Sciatic nerve (tissue), 2 donors: ENCODE results near the gene PCOLCE2. TPM values are rescaled to one million over a fixed set of nuclear protein-coding genes. Genes with fewer than 3 reads are reported as not detected.

Experiments used
- ATAC-seq: fragments of 200-7000 bp; cut with Tn5 transposase; one replicate; pipeline ENCODE4 v1.9.1; 2020; ENCODE audit warnings: mild to moderate bottlenecking, moderate library complexity
- DNase-seq: peaks from one replicate; pipeline ENCODE4 v3.0.0-alpha.2; 2020; ENCODE audit warnings: low spot score
- intact Hi-C: fragments of 100-400 bp; cut with DNase I; formaldehyde crosslinking; loops from one replicate; pipeline ENCODE4 v1.14.2; 2022
- total RNA-seq: library from RNA; stranded (reverse); fragmentation: NEBNext Ultra II Directional; extraction: Animal tissue kit (Norgen Biotek cat#: 25700); gene quantifications from one replicate; pipeline ENCODE4 v1.2.1, GENCODE V29; 2021
- donor health status: DM: no; HTN: no; CAD: no.
- donor health status: DM: no; HTN: no; CAD: no.

PCOLCE2 gene
- total RNA-seq, 1 donor from 2014 or later: 22.6 TPM

DNA sequence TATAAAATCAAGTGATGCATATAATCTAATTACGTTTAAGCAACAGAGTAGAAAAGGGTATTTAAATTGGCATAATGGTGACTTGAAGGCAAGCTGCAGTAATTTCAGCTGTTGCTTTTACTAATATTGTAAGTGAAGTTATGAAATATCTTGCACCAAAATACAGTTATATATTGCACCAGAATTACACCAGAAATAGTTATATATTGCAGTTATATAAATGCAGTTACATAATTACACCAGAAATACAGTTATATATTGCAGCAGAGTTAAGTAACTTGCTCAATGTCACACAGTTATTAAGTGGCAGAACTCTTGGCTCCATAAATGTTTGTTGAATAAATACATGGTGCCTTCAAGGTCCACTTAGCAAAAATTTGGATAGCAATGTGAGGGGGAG lies 51.4 kb downstream of the PCOLCE2 start:
- intact Hi-C loops: no loop called here
- no peak for DNase-seq
- no peak for ATAC-seq

DNA sequence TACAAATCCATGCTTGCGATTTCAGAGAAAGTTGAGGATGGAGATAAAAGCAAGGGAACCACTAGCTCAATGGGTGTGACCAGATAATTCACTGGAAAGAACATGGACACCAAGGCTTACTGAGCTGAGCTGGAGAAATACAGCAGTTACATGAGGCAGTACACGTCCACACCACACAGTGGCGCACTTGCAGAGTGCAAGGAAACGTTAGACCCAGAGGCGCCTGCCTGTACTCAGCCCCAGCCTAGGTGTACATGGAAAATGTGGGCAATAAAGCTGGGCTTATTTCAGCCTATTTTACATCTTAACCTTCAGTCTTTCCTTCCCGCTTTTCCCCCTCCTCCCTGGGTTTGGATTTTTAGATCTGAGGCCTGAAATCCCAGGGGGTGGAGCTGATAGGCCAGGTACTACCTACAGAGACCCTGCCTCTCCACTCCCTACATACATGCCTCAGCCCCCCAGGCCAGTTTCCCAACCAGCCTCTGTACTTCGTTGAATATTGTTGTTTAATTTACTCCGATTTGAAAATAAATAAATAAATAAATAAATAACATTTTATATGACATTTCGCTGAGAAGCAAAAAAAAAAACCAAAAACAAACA lies 60.1 kb downstream of the PCOLCE2 start:
- DNase-seq (peak; percentile 83), ATAC-seq (peak; percentile 90)
- intact Hi-C loops: no loop called here

DNA sequence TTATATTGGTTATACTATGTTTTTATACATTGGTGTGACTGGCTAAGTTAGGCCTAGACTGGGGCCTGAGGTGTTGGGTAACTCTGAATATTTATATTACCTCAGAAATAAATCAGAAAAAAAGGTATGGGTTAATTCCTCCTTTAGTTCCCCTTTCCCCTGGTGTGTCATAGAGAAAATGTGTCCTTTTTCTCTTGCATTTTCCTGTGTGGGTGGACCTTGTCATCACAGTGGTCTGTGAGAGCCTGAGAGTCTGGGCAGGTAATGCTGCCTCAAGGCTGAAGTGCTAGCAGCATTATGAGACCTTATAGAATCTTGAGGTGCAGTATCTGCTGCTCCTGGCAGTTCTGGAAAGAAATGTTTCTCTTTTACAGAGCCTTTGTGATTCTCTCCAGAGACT lies 69.7 kb downstream of the PCOLCE2 start:
- DNase-seq: no peak
- intact Hi-C loops: no loop called here
- no peak for ATAC-seq

DNA sequence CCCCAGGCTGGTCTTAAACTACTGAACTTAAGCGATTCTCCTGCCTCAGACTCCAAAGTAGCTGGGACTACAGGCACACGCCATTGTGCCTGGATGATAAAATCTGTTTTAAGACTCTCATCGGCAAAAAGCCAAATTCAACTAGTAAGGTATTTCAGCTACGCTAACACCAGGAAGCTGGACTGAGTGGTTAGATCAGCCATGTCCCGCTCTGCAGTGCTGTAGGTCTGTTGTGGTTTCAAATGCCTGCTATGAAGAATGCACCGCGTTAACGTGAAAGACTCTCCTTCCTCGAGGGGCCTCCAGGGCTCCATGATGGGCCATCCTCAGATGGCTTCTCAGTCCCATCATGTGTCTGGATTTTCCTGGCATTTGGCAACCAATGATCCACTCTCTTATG lies 70.2 kb downstream of the PCOLCE2 start:
- DNase-seq: no peak
- no peak for ATAC-seq
- intact Hi-C loops: no loop called here

DNA sequence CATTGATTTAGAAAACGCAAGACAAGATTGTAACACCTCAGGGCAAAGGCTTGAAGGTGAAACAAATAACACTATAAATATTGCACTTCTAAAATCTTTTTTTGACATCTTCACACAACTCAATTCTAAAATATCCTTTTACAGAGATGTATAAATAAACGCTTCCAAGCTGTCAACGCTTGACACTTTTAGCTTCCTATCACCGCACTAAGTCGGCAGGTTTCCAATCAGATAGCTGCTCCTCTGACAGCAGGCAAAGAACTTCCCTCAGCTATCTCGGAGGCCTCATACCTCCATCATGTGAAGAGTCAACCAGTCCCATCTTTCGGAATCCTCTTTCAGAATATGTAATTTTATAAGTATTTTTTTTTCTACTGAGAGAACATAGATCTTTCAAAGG lies 71.0 kb downstream of the PCOLCE2 start:
- ATAC-seq: no peak
- DNase-seq: no peak
- intact Hi-C loops: no loop called here

DNA sequence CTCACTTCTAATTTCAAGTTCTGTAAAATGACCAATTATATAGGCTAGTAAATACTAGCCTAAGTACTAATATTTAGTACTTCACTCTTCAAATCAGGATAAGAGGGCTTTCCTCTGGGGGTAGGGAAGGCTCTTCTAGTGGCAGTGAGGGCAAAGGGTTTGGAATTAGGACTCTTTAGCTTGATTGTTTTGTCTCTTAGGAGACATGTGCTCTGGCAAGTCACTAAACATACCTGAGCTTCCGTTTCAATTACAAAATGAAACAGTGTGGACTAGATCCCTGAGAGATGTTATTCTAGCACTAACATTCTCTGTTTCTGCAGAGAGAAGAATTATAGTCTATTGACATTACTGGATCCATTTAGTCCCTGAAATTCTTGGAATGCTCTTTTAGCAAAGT lies 71.5 kb downstream of the PCOLCE2 start:
- ATAC-seq (no peak), DNase-seq (no peak)
- intact Hi-C loops: no loop called here

DNA sequence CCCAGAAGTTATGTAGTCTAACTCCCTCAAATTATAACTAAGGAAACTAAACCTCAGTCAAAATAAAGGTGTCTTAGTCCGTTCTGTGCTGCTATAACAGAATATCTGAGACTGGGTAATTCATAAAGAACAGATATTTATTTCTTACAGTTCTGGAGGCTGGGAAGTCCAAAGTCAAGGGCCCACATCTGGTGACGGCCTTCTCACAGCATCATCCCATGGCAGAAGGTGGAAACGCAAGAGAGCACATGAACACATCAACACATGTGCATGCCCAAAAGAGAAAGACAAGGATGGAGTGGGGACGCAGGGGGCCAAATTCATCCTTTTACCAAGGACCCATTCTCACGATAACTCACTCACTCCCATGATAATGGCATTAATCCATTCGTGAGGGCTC lies 73.1 kb downstream of the PCOLCE2 start:
- intact Hi-C loops: no loop called here
- no peak for ATAC-seq
- DNase-seq: no peak

DNA sequence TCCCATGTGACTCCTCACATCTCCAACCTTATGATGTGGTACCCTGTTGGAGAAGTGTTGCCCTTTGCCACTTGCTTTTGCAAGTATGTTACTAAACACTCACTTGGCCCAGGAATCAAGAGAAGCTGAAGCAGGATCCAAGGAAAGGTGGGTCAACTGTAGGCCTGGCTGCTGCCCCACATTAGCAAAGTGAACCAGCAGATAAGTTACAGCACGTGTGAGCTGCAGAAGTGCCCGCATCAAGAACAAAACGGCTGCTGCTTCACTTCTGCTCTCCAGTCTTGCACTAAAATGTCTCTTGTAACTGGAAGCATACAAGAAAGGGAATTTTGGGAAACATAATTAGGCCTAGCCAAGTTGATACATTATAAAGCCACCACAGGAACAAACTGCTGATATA lies 79.6 kb downstream of the PCOLCE2 start:
- ATAC-seq (no peak), DNase-seq (no peak)
- intact Hi-C loops: no loop called here

DNA sequence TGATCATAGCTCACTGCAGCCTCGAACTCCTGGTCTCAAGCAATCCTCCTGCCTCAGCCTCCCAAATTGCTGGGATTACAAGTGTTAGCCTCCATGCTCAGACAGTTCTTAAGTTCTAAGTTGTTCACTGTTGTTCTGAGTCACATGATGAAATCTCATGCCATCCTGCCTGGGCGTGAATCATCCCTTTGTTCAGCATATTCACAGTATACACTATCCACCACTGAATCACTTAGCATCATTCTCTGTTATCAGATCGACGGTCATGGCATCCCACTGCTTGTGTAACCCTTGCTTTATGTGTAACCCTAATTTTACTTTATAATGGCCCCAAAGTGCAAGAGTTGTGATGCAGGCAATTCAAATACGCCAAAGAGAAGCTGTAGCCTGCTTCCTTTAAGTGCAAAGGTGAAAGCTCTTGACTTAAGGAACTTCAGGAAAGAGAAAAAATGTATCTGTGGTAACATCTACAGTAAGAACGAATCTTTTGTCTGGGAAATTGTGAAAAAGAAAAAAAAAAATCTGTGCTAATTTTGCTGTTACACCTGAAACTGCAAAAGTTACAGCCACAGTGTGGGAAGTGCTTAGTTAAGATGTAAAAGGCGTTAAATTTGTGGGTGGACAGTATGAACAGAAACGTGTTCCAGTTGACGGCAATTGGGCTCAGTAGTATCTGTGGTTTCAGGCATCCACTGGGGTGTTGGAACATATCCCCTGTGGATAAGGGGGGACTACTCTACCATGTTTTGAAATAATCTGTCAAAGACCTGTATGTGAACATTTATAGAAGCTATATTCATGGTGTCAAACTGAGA lies 80.6 kb downstream of the PCOLCE2 start:
- intact Hi-C loops: no loop called here
- no peak for DNase-seq
- ATAC-seq: no peak

DNA sequence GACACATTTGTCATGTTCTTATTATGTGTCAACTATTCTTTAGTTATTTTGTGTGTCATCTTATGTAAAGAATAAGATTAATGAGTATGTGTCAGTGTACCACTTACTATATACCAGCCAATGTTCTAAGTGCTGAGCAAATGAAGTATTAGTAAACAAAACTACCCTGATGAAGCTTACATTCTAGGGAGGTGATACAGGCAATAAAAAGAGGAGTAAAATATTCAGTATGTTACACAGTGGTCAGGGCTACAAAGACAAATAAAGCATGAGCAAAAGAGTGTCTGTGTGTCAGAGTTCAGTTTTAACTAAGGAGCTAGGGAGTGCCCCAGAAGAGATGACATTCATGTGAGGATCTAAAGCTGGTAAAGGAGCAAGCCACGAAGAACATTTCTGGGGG lies 86.0 kb downstream of the PCOLCE2 start:
- intact Hi-C loops: no loop called here
- no peak for DNase-seq
- ATAC-seq: no peak

DNA sequence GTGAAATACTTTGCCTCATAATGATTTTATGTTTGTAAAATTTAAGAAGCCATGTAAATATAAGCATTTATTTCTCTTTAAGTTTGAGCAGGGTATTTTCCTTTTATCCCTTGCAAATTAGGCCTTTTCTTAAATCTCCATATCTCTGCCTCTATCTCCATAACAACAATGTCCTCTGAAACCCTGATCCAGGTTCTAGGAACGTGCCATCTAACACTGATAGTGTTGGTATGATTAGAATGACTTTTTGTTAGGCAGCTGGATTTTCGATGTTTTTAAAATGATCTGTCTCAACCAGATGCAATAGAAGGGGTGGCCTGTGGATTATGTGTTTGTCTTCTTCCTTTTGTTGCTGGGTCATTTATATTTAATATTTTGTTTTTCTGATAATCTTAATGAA lies 87.1 kb downstream of the PCOLCE2 start:
- DNase-seq: no peak
- no peak for ATAC-seq
- intact Hi-C loops: no loop called here

DNA sequence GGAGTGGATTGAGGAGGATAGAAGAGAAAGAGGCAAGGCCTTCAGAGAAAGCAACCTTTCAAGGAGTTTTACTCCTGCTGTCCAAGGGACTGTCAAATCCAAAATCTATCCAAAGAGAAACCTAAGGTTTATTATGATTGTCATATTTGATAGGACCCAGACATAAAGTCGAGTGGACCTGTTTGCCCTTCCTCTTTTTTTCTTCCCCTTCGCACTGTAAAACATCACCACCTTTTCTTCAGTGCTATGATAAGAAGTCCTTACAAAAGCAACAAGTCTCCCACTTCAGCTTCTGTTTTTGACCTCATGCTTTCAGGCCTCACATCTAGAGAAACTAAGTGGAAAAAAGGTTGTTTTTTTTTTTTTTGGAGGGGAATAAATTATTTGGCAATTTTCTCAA lies 92.1 kb downstream of the PCOLCE2 start:
- intact Hi-C loops: no loop called here
- ATAC-seq (no peak), DNase-seq (no peak)

DNA sequence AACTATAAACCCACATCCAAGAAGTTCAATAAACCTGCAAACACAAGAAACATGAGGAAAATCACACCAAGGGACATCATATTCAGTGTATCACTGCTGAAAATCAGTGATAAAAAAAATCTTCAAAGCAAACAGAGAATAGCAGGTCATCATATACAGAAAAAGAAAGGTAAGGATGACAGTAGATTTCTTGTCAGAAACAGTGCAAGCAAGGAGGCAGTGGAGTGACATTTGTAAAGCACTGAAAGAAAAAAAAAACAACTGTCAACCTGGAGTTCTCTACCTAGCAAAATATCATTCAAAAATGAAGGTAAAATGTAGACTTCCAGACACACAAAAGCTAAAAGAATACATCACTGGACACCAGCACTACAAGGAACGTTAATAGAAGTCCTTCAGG lies 93.6 kb downstream of the PCOLCE2 start:
- ATAC-seq: no peak
- intact Hi-C loops: no loop called here

DNA sequence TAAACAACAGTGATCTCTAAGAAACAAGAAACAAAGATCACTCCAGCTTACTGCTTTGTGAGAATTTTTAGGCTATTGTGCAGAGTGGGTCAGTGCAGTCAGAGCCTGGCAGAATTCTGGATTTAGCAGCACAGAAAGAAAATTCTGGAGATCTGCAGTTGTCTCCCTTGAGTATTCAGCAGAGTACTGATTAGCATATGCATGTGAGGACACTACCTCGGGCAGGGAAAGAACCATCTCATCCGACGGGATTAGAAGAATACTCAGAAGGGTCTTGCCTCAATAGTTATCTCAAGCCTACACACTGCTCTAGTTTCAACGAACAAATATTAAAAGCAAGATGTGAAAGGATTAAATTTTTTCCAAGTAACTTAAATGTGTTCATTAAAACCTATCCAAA lies 94.4 kb downstream of the PCOLCE2 start:
- intact Hi-C loops: no loop called here
- no peak for ATAC-seq

More for the DNA sequence above, 93.6 kb downstream of the PCOLCE2 start:
- no peak for DNase-seq

DNA sequence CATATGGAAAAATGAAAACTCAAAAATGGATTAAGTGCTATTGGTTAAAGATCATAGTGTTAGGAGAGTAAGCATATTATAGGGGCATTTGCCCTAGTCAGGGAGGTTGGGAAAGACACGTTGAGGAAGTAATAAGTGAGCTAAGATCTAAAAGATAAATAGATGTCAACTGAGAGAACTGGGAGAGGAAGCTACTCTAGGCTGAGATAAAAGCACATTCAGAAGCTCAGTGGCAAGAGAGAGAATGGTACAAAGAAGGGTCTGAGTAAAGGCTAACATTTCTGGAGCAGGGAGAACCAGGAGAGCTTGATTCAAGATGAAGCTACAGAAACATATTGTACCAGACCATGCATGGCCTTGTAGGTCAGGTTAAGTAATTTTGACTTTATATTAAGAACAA lies 101.2 kb downstream of the PCOLCE2 start:
- DNase-seq: no peak
- ATAC-seq: no peak
- intact Hi-C loops: no loop called here

More for the DNA sequence above, 94.4 kb downstream of the PCOLCE2 start:
- no peak for DNase-seq

DNA sequence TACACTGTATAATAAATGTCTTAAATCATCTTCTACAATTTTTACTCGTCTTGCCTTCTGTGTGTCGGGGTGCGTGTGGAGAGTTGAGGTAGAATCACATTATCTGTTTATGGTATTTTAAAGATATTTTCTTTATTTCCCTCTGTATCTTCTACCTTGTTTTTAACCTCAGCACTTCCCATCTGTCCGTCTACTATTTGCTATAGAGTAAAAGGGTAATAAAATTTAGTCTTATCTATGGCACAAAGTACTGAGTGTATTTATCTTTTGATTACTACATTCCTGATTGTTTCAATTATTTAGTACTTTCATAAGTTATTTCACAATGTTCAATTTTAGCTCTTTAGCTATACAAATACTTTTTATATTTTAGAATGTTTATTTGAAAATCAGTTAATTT lies 102.9 kb downstream of the PCOLCE2 start:
- ATAC-seq (no peak), DNase-seq (no peak)
- intact Hi-C loops: no loop called here

DNA sequence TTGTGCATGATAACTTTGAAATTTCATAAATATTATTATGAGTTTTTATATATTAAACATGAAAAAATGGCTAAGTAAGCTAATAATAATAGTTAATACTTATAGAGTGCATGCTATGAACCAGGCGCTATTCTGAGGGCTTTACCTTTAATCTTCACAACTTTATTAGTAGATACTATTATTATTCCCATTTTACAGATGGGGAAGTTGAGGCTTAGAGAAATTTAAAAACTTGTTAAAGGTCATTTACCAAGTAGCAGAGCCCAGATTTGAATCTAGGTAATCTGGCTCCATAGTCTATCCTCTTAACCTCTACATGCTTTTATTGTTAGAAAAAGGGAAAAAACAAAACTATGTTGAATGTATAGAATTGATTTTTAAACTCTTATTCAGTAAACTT lies 104.7 kb downstream of the PCOLCE2 start:
- intact Hi-C loops: no loop called here
- no peak for DNase-seq
- ATAC-seq: no peak

DNA sequence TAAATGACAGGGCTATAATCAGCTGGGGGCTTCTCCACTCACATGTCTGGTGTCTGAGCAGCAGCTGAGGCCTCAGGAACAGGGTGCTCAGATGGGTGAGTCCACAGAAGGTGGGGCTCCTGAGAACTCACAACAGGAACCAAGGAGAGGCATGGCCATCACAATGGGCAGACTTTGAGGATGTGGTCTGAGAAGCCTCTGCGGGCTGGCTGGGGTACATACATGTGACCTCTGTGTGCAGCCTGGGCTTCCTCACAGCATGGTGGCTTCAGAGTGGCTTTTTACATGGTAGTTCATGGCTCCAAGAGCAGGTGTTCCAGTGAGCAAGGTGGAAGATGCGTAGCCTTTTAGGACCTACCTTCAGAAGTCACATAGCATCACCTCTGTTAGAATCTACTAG lies 106.3 kb downstream of the PCOLCE2 start:
- intact Hi-C loops: no loop called here
- no peak for ATAC-seq
- DNase-seq: no peak

DNA sequence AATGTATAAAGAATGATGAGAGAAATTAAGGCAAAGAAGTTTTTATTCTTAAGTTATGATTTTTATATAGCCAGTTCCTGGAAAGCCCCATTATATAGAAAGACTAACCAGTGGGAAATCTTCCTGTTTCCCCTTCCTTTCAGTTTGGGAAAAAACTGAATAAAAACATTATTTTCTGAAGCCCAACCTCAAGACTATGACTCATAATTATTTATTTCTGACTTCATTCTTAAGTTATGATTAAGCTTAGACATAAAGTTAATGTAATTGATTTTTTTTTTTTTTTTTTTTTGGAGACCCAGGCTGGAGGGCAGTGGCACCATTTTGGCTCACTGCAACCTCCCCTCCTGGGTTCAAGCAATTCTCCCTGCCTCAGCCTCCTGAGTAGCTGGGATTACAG lies 109.3 kb downstream of the PCOLCE2 start:
- no peak for DNase-seq
- intact Hi-C loops: no loop called here
- ATAC-seq: no peak

DNA sequence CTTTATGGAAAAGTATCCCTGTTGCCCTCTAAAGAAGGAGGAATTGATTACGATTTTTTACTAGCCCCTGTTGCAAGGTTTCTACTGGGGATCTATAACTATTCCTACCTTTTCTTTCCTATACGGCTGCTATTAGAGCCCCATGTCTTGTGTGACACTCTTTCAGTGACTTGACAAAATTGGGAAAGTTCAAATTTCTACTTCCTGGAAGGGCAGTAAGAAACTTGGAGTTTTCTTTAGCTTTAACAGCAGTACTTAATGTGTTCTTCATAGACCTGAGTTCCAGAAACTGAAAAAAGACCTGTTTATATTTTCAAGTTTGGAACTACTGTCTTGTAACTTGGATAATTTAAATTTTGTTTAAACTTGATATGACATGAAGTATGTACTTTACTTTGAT lies 110.3 kb downstream of the PCOLCE2 start:
- intact Hi-C loops: no loop called here
- ATAC-seq (no peak), DNase-seq (no peak)

DNA sequence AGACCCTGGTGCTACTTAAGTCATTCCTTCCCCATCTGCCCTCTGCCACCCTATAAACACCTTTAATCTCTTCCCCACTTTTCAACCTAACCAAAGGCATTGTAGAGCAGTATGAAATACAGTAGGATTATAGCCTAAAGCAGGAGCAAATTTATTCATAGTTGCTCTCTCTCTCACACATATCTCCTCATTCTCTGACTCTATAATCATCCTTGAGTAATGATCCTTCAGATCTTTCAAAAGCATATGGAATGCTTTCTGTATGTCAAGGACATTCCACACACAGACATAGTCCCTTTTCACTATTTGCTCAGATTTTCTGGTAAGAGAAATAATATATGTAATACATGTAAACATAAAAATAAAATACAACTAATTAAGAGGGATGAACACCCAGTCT lies 111.0 kb downstream of the PCOLCE2 start:
- DNase-seq (no peak), ATAC-seq (no peak)
- intact Hi-C loops: no loop called here
